ENCODE measurements around the gene MYLK4.

MYLK4 gene

DNA sequence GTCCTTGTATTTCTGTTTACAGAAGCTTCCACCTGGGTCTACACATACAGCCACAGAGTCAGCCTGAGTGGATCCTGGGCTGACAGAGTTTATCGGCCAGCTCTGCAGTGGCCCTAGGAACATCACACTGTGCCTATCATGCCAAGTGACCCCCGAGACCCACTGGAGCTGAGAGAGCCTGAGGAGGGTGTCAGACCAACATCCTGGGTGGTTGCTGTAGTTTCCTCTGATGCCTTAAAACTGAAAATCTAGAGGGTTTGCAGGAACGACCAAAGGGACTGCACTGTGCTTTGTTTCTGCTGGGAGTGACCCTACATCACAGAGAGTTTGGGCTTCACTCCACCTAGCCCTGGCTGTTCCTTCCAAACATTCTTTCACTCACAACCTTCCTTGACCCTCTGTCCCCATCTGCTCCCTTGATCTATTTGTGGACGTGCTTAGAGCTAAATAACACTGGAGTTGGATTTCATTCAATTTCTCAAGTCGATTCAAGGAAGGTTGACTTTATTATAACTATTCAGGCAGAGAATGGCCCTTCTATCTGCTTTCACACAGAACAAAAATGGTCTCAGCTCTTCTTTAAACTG, 18.1 kb downstream of the MYLK4 start:
- no peak overlapping the region for H3K27ac ChIP-seq (ENCODE audit: low read depth, low read length)
- WGBS: 92% methylated on average over 4 of the region's 5 CpGs
- peaks cover 29% of the 10 kb centered on the region for H3K4me1 ChIP-seq (ENCODE audit: insufficient read depth, low read length)
- H3K9ac ChIP-seq (ENCODE audit: low read depth, low read length): no peak overlapping the region
- H3K27me3 ChIP-seq (ENCODE audit: insufficient read depth, low read length): no peaks in the 10 kb centered on the region
- H3K4me3 ChIP-seq (ENCODE audit: low read length): no peak overlapping the region
- no peaks in the 10 kb centered on the region for H3K9me3 ChIP-seq (ENCODE audit: insufficient read depth, low read depth, low read length)
- H3K36me3 ChIP-seq (ENCODE audit: insufficient read depth, low read length): no peaks in the 10 kb centered on the region

DNA sequence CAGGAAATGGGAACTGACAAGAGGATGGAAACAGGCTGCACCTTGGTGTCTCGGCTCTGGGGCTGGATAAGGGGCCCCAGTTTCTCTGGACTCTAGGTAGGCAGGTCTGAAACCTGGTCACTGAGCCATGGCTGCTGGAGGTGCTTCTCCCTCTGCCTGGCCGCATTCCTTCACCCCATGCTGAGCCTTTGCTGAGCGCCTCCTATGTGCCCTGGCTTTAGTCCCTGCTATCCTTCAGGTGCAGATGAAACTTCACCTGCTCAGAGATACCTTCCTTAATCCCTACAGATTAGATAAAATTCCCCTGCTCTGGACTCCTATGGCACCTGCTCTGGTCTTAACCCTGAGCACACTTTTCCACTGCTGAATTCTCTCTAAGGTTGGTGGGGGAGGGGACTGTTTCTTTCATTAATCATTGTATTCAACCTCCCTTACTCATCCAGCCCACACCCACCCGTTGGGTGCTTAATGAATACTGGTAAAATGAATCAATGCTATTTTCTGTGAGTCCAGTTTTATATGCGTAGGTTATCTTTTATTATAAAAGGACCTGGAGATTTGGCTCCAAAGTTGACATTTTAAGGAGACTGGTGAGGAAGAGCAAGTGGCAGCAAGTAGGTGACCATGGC, 19.3 kb downstream of the MYLK4 start:
- Histone ChIP-seq H3K4me1 (ENCODE audit: insufficient read depth, low read length) (peaks cover 29% of the 10 kb centered on the region), H3K27ac (ENCODE audit: low read depth, low read length) (no peak overlapping the region)

DNA sequence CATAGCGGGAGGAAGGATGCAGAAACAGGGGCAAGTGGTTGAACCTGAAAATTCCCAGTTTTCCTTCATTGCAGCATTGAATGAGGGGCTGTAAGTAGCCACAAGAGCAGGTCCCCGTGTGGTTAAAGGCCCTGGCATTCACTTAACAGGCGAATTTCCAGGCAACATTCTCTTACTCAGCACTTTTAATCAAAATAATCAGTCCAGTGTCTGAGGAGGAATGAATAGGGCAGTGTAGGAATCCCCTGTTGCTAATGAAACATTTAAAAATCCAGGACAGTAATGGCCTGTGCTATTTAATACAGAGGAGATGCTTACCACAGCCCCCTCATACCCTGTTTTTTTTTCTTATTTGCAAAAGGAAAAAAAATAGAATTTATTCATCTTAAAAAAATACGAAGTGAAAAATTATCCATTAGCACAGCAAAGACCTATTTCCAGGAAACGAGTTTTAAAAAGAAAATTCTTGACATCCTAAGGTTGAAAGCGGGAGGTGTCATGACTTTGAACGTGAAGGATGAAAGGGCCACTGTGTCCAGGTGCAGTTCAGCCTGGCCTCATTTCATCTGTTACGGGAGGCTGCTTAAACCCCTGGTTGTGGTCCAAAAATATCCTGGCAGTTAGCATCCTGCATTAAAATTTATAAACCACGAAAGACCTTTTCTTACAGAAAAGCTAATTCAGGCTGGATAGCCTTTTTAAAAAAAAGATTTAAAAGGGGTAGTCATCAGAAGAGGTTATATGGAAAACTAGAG, 20.2 kb downstream of the MYLK4 start:
- H3K4me1 ChIP-seq (ENCODE audit: insufficient read depth, low read length): peaks cover 34% of the 10 kb centered on the region
- no peak overlapping the region for H3K9ac ChIP-seq (ENCODE audit: low read depth, low read length)
- H3K4me3 ChIP-seq (ENCODE audit: low read length): no peak overlapping the region
- H3K27ac ChIP-seq (ENCODE audit: low read depth, low read length): no peak overlapping the region
- no peaks in the 10 kb centered on the region for H3K9me3 ChIP-seq (ENCODE audit: insufficient read depth, low read depth, low read length)
- H3K27me3 ChIP-seq (ENCODE audit: insufficient read depth, low read length): no peaks in the 10 kb centered on the region
- WGBS: 86% methylated on average over 9 of the region's 9 CpGs
- H3K36me3 ChIP-seq (ENCODE audit: insufficient read depth, low read length): no peaks in the 10 kb centered on the region

More for the DNA sequence above, 19.3 kb downstream of the MYLK4 start:
- Histone ChIP-seq H3K27me3 (ENCODE audit: insufficient read depth, low read length) (no peaks in the 10 kb centered on the region), H3K36me3 (ENCODE audit: insufficient read depth, low read length) (no peaks in the 10 kb centered on the region), H3K4me3 (ENCODE audit: low read length) (no peak overlapping the region), H3K9ac (ENCODE audit: low read depth, low read length) (no peak overlapping the region), H3K9me3 (ENCODE audit: insufficient read depth, low read depth, low read length) (no peaks in the 10 kb centered on the region)
- 59% methylated on average over 4 of the region's 5 CpGs for WGBS

DNA sequence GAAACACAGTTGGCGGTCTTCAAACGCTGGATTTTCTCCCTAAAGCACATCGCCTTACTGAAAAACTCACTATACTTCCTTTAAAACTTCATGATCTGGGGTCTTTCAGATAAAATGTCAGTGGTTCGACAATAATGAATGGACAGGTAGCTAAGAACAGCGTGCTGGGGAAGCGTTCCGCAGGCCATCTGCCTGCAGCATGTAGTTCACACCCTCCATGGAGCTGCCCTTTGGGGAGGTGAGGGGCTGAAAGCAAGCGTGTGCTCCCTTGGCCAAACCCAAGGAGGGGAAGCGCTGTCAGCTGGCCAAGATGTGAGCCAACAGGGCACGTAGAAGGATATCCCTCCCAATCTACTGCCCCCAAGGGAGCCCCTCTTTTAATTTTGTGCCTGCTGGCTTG, 20.8 kb downstream of the MYLK4 start:
- Histone ChIP-seq H3K4me1 (ENCODE audit: insufficient read depth, low read length) (peaks cover 28% of the 10 kb centered on the region), H3K27me3 (ENCODE audit: insufficient read depth, low read length) (no peaks in the 10 kb centered on the region), H3K9me3 (ENCODE audit: insufficient read depth, low read depth, low read length) (no peaks in the 10 kb centered on the region), H3K27ac (ENCODE audit: low read depth, low read length) (no peak overlapping the region), H3K9ac (ENCODE audit: low read depth, low read length) (no peak overlapping the region), H3K36me3 (ENCODE audit: insufficient read depth, low read length) (no peaks in the 10 kb centered on the region), H3K4me3 (ENCODE audit: low read length) (no peak overlapping the region)
- 94% methylated on average over 9 of the region's 10 CpGs for WGBS

DNA sequence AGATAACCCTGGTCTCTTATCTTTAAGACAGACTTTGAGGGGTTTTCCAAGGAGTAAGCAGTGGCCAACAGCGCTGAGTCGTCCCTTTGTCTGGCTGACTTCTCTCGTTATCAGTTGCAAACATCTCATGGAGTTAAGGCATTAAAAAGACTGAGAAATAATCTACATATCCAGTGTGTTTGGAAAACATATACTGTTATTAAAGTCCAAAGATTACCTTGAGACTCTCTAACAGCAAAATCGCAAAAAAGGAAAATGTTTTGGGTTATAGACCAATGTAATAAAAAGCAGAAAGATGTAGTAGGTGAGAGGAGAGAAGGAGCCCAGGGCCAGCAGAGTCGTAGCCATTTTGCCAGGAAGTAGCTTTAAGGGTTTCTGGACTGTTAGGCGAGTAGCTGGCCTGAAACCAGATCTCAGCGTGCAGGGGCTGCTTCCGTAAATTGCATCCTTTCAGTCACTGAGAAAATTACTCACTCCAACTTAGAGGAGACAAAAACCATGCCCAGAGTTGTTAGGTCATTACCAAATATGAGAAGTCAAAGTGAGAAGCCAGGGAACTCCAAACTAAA, 24.6 kb downstream of the MYLK4 start:
- H3K9me3 ChIP-seq (ENCODE audit: insufficient read depth, low read depth, low read length): no peaks in the 10 kb centered on the region; the same call in 1 of the 2 replicates
- H3K27me3 ChIP-seq (ENCODE audit: insufficient read depth, low read length): no peaks in the 10 kb centered on the region
- H3K9ac ChIP-seq (ENCODE audit: low read depth, low read length): no peak overlapping the region
- H3K4me1 ChIP-seq (ENCODE audit: insufficient read depth, low read length): peaks cover 12% of the 10 kb centered on the region; the same call in 1 of the 2 replicates
- peak overlapping the region; percentile 12; the same call in 1 of the 2 replicates for H3K27ac ChIP-seq (ENCODE audit: low read depth, low read length)
- 79% methylated on average over 7 of the region's 8 CpGs for WGBS
- no peaks in the 10 kb centered on the region for H3K36me3 ChIP-seq (ENCODE audit: insufficient read depth, low read length)
- no peak overlapping the region for H3K4me3 ChIP-seq (ENCODE audit: low read length)

DNA sequence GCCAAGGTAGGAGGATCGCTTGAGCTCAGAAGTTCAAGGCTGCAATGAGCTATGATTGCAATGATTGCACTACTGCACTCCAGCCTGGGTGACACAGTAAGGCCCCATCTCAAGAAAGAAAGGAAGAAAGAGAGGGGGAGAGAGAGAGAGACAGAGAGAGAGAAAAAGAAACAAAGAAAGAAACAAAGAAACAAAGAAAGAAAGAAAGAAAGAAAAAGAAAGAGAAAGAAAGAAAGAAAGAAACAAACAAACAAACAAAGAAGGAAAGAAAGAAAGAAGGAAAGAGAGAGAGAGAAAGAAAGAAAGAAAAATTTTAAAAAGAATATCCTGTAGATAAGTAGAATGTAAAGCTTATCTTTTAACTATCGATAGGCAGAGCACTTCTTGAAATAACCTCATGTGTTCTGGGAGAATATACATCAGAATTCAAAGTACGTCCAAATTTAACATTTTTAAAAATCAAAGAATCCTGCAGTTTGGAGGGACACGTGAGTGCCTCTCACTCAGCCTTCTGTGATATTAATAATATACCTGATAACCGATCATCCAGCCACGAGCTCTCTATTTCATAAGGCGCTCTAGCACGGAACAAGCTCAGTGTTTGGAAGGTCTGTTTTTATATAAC, 25.2 kb downstream of the MYLK4 start:
- Histone ChIP-seq H3K36me3 (ENCODE audit: insufficient read depth, low read length) (no peaks in the 10 kb centered on the region), H3K4me3 (ENCODE audit: low read length) (no peak overlapping the region), H3K27ac (ENCODE audit: low read depth, low read length) (peak overlapping the region; percentile 12; the same call in 1 of the 2 replicates), H3K27me3 (ENCODE audit: insufficient read depth, low read length) (no peaks in the 10 kb centered on the region), H3K9me3 (ENCODE audit: insufficient read depth, low read depth, low read length) (no peaks in the 10 kb centered on the region; the same call in 1 of the 2 replicates), H3K9ac (ENCODE audit: low read depth, low read length) (no peak overlapping the region), H3K4me1 (ENCODE audit: insufficient read depth, low read length) (peaks cover 7% of the 10 kb centered on the region; the same call in 1 of the 2 replicates)
- WGBS: 77% methylated on average over 8 of the region's 8 CpGs

DNA sequence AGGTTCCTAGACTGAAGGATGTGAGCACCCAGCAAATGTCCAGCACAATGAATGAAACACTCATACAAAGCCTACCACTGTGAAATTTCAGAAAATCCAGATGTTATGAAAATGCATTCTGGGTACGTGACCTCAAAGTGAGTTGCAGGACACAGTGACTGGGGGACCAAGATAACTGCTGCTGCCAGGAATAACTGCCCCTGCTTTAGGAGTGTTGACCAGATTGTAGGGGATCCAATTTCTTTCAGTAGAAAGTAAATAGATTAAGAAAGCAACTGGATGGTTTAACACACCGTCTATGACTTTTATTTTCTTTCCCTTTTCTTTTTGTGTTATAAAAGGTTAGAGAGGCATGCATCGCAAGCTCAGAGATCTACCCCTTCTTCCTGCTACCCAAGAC, 29.5 kb downstream of the MYLK4 start:
- H3K36me3 ChIP-seq (ENCODE audit: insufficient read depth, low read length): no peaks in the 10 kb centered on the region
- H3K27me3 ChIP-seq (ENCODE audit: insufficient read depth, low read length): no peaks in the 10 kb centered on the region
- H3K9ac ChIP-seq (ENCODE audit: low read depth, low read length): no peak overlapping the region
- no peak overlapping the region for H3K4me3 ChIP-seq (ENCODE audit: low read length)
- WGBS: 93% methylated on average over 2 of the region's 3 CpGs
- H3K27ac ChIP-seq (ENCODE audit: low read depth, low read length): no peak overlapping the region
- no peaks in the 10 kb centered on the region; the same call in 1 of the 2 replicates for H3K9me3 ChIP-seq (ENCODE audit: insufficient read depth, low read depth, low read length)
- peaks cover 6% of the 10 kb centered on the region; the same call in 1 of the 2 replicates for H3K4me1 ChIP-seq (ENCODE audit: insufficient read depth, low read length)

DNA sequence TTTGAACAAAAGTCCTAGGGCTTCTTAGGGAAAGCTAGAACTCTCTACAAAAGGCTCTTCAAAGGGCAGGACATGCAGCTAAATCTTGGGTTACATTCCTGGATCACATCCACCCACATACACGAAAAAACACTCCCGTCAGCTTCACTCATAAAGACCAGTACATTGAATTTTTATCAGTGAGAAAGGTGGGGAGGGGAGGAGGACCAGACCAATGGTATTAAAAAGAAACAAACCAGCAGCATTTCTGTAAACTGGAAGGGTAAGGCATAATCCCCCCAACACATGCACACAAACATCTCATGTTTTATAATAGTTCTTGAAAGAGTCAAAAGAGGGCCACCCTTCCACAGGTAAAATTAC, 31.6 kb downstream of the MYLK4 start:
- 97% methylated on average over 2 of the region's 2 CpGs for WGBS
- Histone ChIP-seq H3K4me3 (ENCODE audit: low read length) (no peak overlapping the region), H3K27me3 (ENCODE audit: insufficient read depth, low read length) (no peaks in the 10 kb centered on the region), H3K27ac (ENCODE audit: low read depth, low read length) (no peak overlapping the region), H3K9ac (ENCODE audit: low read depth, low read length) (no peak overlapping the region), H3K36me3 (ENCODE audit: insufficient read depth, low read length) (no peaks in the 10 kb centered on the region), H3K9me3 (ENCODE audit: insufficient read depth, low read depth, low read length) (no peaks in the 10 kb centered on the region; the same call in 1 of the 2 replicates), H3K4me1 (ENCODE audit: insufficient read depth, low read length) (no peaks in the 10 kb centered on the region)

DNA sequence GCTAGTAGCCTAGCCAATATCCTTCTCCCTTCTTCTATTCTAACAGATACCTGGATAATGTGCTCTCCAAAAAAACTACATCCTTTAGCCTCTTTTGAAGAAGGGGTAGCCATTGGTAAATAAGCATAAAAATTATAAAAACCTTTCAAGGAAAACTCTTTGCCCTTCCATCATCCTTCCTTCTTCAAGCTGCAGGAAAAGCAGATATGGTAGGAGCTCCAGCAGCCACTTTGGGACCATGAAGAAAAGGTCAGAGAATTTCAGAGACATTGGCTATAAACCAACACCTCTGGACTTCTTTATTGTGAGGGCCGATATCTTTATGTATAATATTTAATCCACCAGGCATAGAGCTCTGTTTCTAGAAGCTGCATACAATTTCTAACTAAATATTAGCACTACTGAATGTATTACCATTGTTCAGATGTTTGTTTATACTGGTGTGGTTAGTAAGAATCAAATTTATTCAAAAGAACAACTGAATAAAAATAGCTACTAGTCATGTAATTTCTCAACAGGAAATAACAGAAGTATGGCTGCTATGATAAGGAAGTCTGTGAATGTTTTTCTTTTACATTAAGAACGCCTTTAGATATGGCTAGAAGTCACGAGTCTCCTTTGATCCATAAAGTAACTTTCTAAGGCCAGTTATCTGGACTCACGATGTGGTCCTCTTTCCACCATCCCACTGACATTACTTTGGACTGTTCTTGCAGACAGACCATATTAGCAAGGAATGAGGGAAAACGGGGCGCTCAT, 32.2 kb downstream of the MYLK4 start:
- H3K36me3 ChIP-seq (ENCODE audit: insufficient read depth, low read length): no peaks in the 10 kb centered on the region
- no peaks in the 10 kb centered on the region; the same call in 1 of the 2 replicates for H3K9me3 ChIP-seq (ENCODE audit: insufficient read depth, low read depth, low read length)
- H3K4me1 ChIP-seq (ENCODE audit: insufficient read depth, low read length): no peaks in the 10 kb centered on the region
- no peak overlapping the region for H3K4me3 ChIP-seq (ENCODE audit: low read length)
- H3K9ac ChIP-seq (ENCODE audit: low read depth, low read length): no peak overlapping the region
- 92% methylated on average over 5 of the region's 6 CpGs for WGBS
- no peaks in the 10 kb centered on the region for H3K27me3 ChIP-seq (ENCODE audit: insufficient read depth, low read length)
- no peak overlapping the region for H3K27ac ChIP-seq (ENCODE audit: low read depth, low read length)

DNA sequence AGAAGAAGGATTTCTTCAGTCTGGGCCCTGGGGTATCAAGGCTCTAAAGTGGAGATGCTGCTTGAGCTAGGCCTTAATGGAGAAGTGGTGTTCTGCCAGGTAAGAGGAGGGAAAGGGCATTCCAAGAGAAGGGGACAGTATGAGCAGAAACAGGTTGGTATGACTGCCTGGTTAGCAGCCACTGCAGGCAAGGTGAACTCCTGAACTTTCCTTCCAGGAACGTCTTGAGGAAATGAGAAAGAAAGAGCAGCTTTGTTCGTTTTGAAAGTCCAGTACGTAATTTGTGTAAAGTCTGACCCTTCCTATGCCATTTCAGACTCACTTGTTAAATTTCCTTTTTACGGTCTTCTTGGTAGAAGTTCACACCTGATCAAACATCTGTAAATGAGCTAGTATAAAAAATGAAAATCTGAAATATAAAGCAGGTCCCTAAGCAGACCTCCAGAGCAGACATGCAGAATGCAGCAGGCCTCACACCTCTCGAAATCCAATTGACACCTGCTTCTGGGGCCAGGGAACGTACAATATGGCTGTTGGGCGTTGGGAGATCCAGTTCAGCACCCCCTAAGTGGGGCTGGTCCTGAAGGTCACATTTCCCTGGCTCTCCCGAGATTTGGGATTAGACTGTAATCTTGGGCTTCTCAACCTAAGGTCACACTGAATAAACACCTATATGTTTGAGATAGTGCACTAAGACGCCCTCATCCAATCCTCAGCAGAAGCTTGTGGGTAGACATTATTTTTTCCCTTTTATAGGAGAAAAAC, 33.6 kb downstream of the MYLK4 start:
- 89% methylated on average over 8 of the region's 9 CpGs for WGBS
- H3K4me3 ChIP-seq (ENCODE audit: low read length): no peak overlapping the region
- peaks cover 1% of the 10 kb centered on the region; the same call in 1 of the 2 replicates for H3K9me3 ChIP-seq (ENCODE audit: insufficient read depth, low read depth, low read length)

More for the DNA sequence above, 33.6 kb downstream of the MYLK4 start:
- Histone ChIP-seq H3K36me3 (ENCODE audit: insufficient read depth, low read length) (no peaks in the 10 kb centered on the region), H3K9ac (ENCODE audit: low read depth, low read length) (no peak overlapping the region), H3K27ac (ENCODE audit: low read depth, low read length) (no peak overlapping the region), H3K27me3 (ENCODE audit: insufficient read depth, low read length) (no peaks in the 10 kb centered on the region), H3K4me1 (ENCODE audit: insufficient read depth, low read length) (no peaks in the 10 kb centered on the region)
